GM19239 (cell line): ENCODE data around the gene STAG1.
A peak's percentile ranks its signal among the peaks of the same experiment; 100 is the strongest.
"Not testable (repeated sequence)": the region's sequence is repeated elsewhere in the genome, so short reads cannot be mapped to it uniquely, and the experiment has no call there.

ENCODE experiments used
- DNase-seq: peaks from one replicate; pipeline ENCODE4 v3.0.0; 2011; ENCODE audit warnings: low spot score; ENCODE audit not compliant: insufficient read length
- FAIRE-seq: peaks from 2 replicates; lab custom pipeline; 2011; peaks lifted over from hg19 to GRCh38; lab: Jason Lieb, UNC

The STAG1 gene

GRCh38 chr3:136658946-136659682 is 93.1 kb downstream of the STAG1 start:
- no peak for FAIRE-seq
- no peak for DNase-seq

GRCh38 chr3:136657526-136657925 is 94.7 kb downstream of the STAG1 start:
- FAIRE-seq (no peak), DNase-seq (no peak)

GRCh38 chr3:136653628-136654027 is 98.5 kb downstream of the STAG1 start:
- DNase-seq (no peak), FAIRE-seq (no peak)

GRCh38 chr3:136651581-136651980 is 100.6 kb downstream of the STAG1 start:
- peak; percentile 54 for FAIRE-seq
- DNase-seq = no peak

- FAIRE-seq = no peak
- DNase-seq = no peak
Observed at GRCh38 chr3:136650461-136650860, 101.7 kb downstream of the STAG1 start.

- DNase-seq (no peak), FAIRE-seq (peak; percentile 66)
Observed at GRCh38 chr3:136645915-136646314, 106.3 kb downstream of the STAG1 start.

- FAIRE-seq (no peak), DNase-seq (no peak)
Observed at GRCh38 chr3:136644212-136644611, 108.0 kb downstream of the STAG1 start.

- DNase-seq = not testable (repeated sequence)
Observed at GRCh38 chr3:136643380-136643779, 108.8 kb downstream of the STAG1 start.

GRCh38 chr3:136642711-136643110 is 109.5 kb downstream of the STAG1 start:
- FAIRE-seq (no peak), DNase-seq (no peak)

More at GRCh38 chr3:136643380-136643779, 108.8 kb downstream of the STAG1 start:
- not testable (repeated sequence) for FAIRE-seq

- FAIRE-seq (no peak), DNase-seq (no peak)
Observed at GRCh38 chr3:136639069-136639468, 113.1 kb downstream of the STAG1 start.

- FAIRE-seq = no peak
- no peak for DNase-seq
Observed at GRCh38 chr3:136637176-136637575, 115.0 kb downstream of the STAG1 start.

- peak; percentile 48 for FAIRE-seq
- DNase-seq = no peak
Observed at GRCh38 chr3:136634821-136635220, 117.4 kb downstream of the STAG1 start.

- FAIRE-seq = peak; percentile 37
- no peak for DNase-seq
Observed at GRCh38 chr3:136632625-136633081, 119.5 kb downstream of the STAG1 start.

GRCh38 chr3:136631424-136631823 is 120.8 kb downstream of the STAG1 start:
- DNase-seq (no peak), FAIRE-seq (no peak)

GRCh38 chr3:136630915-136631314 is 121.3 kb downstream of the STAG1 start:
- no peak for FAIRE-seq
- DNase-seq = no peak

GRCh38 chr3:136626493-136626892 is 125.7 kb downstream of the STAG1 start:
- DNase-seq = no peak
- FAIRE-seq = peak; percentile 31

- FAIRE-seq (peak; percentile 55), DNase-seq (no peak)
Observed at GRCh38 chr3:136624894-136625815, 127.0 kb downstream of the STAG1 start.

GRCh38 chr3:136624371-136624770 is 127.8 kb downstream of the STAG1 start:
- no peak for DNase-seq
- no peak for FAIRE-seq

GRCh38 chr3:136621628-136622027 is 130.6 kb downstream of the STAG1 start:
- DNase-seq (no peak), FAIRE-seq (no peak)

- FAIRE-seq (no peak), DNase-seq (no peak)
Observed at GRCh38 chr3:136620436-136620835, 131.7 kb downstream of the STAG1 start.

- FAIRE-seq, DNase-seq: not testable (repeated sequence)
Observed at GRCh38 chr3:136617969-136618525, 134.1 kb downstream of the STAG1 start.
